NCI-H146 treated with DMSO at 0.1 percent for 48 hours (cell line): ENCODE data around the gene NFE2L3.
A peak's percentile ranks its signal among the peaks of the same experiment; 100 is the strongest.

ENCODE experiments used
- DNase-seq: peaks from one replicate; lab custom pipeline; 2025; ENCODE audit not compliant: unreplicated experiment; lab: John Stamatoyannopoulos, UW

The NFE2L3 gene

DNA sequence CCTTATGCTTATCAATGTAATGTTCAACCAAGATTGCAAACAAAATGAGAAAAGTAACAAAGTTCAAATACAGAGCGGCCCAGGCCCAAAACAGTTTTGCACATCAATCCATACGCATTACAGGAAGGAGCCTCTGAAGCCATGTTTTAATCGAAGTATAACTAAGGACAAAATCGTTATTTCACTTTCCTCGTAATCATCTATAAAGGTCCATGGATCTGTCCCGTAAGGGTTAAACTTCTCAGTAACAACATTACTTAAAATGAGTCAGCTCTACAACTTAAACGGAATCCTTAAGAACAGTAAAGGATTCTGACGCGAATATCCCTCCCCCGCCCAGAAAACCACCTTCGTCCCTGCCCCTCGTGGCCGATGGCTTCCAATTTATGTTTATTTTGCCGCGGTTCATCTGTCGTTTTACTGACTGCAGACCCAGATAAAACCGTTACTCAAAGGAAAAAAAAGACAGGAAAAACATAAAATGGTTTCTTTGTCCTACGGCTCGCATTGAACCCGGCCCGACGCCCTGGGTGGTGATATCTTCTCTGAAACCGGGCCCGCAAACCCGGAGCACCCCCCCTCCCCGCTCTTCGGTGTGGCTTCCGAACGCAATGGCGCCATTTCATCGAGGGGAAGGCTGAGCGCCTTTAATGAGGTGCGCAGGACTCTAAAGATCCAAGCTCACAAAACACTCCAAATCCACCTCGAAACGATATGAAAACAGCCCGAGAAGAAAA lies 47.5 kb downstream of the NFE2L3 start:
- DNase-seq, result peak; percentile 59

- DNase-seq, result peak; percentile 59
Observed at GRCh38 chr7:26200038-26200443, 48.0 kb downstream of the NFE2L3 start.

DNA sequence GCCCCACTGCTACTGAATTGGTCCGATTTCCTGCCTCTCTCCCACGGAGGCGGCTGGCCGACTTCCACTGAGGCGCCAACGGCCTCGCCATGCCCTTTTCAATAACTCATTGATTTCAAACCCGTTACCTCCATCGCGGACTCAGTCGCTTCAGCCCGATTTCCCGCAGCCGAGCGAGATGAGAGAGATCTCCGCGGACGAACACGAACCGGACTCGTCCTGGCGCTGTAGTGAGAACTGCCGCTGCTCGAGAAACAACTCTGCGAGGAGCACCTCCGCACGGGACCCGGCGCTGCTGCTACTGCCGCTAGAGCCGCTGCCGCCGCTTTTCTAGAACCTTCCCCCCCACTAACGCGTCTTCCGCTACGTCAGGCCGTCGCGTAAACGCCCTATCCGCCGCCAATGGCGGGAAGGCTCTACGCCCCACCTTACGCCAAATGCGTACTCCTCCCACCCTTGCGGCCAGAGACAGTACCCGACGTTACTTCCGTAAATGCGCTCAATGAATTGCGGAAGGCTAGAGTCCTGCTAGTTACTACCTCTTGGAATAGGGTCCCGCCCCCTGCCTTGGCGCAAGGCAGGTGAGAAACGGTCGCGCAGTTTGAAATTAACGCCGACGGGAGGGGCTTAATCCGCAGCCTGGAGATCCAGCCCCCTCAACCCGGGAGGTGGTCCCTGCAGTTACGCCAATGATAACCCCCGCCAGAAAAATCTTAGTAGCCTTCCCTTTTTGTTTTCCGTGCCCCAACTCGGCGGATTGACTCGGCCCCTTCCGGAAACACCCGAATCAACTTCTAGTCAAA lies 48.6 kb downstream of the NFE2L3 start, which contains the start of gene HNRNPA2B1:
Gene HNRNPA2B1, minus strand, starts transcription at position 303 of the 803 bp plus-strand sequence. Its CDS starts 169 bp downstream, at position 134.
- DNase-seq, result peak; percentile 96

DNA sequence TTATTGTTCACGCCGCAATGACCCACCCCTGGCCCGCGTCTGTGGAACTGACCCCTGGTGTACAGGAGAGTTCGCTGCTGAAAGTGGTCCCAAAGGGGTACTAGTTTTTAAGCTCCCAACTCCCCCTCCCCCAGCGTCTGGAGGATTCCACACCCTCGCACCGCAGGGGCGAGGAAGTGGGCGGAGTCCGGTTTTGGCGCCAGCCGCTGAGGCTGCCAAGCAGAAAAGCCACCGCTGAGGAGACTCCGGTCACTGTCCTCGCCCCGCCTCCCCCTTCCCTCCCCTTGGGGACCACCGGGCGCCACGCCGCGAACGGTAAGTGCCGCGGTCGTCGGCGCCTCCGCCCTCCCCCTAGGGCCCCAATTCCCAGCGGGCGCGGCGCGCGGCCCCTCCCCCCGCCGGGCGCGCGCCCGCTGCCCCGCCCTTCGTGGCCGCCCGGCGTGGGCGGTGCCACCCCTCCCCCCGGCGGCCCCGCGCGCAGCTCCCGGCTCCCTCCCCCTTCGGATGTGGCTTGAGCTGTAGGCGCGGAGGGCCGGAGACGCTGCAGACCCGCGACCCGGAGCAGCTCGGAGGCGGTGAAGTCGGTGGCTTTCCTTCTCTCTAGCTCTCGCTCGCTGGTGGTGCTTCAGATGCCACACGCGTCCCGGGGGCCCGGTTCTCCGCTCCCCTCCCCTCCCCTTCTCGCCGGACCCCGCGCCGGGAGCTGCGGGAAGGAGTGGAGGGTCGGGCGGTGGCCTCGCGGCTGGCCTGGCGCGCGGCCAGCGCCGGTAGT lies 49.4 kb downstream of the NFE2L3 start, which contains the start of gene CBX3:
Gene CBX3, plus strand, starts transcription at position 499 of the 772 bp plus-strand sequence. CDS start 1,254 bp downstream, outside the sequence.
- peak; percentile 93 for DNase-seq

DNA sequence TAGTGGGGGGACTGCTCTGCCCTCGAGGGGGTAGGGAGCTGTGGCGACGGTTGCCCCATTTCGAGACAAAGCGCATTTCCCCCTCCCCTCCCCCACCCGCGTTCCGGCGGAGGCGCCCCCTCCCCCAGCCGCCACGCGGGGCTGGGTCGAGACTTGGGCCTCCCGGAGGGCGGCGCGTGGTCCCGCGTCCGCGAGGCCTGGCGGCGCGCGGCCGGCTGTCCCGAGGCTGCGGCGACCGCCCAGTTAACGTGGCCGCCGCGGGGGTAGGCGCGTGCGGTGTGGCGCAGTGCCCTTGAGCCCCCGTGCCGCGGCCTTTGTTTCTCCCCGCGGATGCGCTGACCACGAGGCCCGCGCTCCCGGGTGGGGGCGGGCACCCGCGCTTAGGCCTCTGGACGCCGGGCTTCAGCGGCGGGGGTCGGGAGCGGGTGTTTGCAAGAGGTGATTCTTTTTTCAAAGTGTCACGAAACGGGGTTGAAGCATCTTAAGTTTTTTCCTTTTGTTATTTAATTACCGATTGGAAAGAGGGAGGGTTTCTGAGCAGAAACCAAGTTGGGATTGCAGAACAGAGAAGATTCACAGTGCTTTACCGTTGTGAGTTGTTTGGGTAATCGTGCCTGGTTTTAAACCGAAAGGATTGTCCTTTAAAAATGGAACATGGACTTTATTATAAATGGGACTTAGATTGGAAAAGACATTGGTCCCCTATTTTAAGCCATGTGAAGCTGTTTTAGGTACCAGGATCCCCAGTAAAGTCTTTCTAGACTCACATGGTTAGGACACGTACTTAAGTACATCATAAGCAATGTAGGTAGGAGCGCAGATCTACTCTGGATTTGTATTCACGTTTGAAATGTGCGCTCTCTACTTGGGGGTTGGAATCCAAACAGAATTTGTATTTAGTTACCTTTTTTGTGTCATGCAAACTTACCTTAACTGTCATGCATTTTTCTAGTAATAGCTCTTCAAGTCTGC lies 50.3 kb downstream of the NFE2L3 start:
- DNase-seq, result peak; percentile 31

- no peak for DNase-seq
Observed at GRCh38 chr7:26203016-26203415, 51.0 kb downstream of the NFE2L3 start.

GRCh38 chr7:26208040-26208439 lies 56.0 kb downstream of the NFE2L3 start:
- no peak for DNase-seq

DNA sequence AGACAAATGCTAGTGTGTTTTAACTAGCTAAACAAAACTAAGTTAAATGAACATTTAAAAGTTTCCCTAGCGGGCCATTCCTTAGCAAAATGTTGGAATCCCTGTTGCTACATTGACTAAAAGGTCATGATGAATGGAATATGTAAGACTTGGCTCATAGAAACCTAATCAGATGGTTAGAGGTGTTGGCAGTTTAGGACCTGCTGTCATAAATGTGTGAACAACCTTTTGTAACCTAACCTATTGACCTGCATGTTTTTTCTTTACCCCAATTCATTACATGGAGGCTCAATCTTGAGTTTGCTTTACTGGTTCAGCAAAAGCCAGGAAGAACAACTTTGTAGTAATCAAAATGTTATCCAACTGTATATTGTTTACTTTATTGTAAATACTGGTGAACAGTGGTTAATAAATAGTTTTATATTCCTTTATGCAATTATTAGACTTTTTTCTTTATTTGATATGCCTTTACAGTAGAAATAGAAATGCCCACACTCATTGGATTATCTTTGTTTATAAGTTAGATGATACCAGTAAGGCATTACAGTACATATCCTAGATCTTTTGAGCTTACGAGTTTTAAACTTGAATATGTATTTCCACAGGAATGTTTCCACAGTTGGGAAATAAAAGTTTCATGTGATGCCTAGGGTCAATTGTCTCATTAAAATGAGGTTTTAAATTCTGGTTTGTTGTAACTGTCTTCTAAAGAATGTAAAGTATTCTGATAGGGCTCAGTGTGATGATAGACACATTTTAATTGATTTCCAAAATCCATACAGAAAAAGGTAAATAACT lies 61.1 kb downstream of the NFE2L3 start:
- DNase-seq, result no peak

DNA sequence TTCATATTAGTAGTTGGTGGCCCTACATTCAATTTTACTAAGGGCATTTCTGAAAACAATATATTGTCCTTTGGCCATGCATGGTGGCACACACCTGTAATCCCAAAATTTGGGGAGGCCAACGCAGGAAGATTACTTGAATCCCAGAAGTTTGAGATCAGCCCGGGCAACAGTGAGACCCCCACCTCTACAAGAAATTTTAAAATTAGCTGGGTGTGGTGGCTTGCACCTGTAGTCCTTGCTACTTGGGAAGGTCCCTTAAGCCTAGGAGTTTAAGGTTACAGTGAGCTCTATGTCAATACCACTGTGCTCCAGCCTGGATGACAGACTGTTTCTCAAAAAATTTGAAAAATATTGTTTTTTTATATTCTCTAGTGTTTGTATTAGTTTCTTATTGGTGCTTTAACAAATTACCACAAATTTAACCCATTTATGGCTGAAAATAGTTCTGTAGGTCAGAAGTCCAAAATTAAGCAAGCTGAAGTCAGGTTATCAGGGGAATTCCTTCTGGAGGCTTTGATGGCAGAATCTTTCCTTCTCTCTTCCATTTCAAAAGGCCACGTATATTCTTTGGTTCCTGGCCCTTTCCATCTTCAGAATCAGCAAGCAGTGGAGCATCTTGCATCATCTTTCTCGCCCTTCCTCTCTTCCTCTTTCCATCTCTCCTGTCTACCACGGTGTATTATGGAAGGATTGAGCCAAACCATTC lies 62.0 kb downstream of the NFE2L3 start:
- DNase-seq, result no peak

DNA sequence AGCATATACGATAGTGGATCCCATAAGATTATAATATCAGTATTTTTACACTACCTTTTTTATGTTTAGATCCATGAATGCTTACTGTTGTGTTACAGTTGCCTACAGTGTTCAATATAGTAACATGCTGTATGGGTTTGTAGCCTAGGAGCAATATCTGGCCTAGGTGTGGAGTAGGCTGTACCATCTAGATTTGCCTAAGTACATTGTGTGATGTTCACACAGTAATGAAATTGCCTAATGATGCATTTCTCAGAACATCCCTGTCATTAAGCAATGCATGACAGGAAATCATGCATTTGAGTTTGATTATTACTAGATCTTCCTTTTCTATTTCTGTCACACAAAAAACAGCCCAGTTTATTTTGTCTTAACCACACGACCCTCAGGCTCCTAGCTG lies 64.1 kb downstream of the NFE2L3 start:
- DNase-seq, result no peak

- DNase-seq, result no peak
Observed at GRCh38 chr7:26224359-26224758, 72.4 kb downstream of the NFE2L3 start.

DNA sequence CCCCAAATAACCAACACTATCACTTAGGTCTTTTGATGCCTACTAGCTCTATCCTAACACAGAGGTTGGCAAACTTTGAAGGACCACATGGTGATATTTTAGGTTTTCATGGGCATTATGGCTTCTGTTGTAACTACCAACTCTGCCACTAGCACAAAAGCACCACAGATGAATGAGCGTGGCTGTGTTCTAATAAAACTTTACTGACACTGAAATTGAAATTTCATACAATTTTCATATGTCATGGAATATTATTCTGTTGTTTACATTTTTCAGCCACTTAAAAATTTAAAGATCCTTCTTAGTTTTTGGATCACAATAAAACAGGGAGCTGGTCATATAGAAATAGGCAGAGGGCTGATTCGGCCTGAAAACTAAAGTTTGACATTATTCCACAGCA lies 76.0 kb downstream of the NFE2L3 start:
- DNase-seq, result no peak

DNA sequence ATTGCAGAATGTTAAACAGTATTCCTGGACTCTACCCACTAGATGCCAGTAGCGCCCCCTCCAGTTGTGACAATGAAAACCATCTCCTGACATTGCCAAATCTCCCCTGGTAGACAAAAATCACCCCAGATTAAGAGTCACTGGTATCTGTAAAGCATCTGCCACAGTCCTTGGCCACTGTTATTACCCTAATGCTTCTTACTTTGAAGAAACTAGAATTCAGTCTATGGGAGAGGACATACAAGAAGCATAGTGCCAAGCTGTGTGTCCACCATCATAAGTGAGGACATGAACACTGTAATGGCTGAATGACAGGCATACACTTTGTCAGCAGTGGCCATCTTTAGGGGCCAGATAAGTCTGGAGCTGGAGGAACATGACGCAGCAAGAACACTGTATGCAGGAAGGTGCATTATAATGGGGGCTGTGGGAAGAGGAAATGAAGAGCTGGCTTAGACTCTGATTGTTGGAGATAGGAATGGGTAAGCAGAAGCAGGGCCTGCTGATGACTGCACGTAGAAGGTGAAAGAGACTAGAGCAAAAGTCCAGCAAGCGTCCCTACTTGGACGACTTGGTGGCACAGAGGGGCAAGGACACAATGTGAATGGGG lies 82.0 kb downstream of the NFE2L3 start:
- no peak for DNase-seq
